ENCODE measurements around the gene LGALS7B. TPM values are rescaled to one million over a fixed set of nuclear protein-coding genes. Genes with fewer than 3 reads are reported as not detected.

The LGALS7B gene
- total and polyA plus RNA-seq, 2 of the 8 experiments (the other 6 are each of a cell fraction or from before 2014, with no cell fraction given) = 3.6 TPM; not detected in 1

DNA sequence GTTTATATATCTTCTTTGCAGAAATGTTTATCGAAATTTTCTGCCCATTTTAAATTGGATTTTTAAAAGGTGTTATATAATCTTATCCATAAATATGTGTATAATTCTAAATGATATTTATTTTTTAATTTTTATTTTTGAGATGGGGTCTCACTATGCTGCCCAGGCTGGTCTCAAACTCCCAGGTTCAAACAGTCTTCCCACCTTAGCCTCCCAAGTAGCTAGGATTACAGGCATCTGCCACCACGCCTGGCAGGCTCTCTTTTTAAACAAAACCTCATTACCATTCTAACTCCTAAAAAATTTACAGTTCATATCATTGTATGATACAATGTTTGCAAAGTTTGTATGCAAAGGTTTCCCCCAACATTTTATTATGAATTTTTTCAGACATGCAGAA lies 7.2 kb downstream of the LGALS7B start:
- ChIA-PET POLR2A (ENCODE audit: partially characterized antibody) (no interaction called here), CTCF (ENCODE audit: partially characterized antibody) (no interaction called here)
- Histone ChIP-seq H3K9ac (replicated peaks in 1 of 4; ENCODE audit: extremely low read depth in 1 of 4, low read depth in 3 of 4, low read length in 3 of 4) (no peak overlapping the region), H3K56ac (replicated peaks; ENCODE audit: insufficient read length, low read depth, low read length) (no peak overlapping the region), H4K20me1 (replicated peaks in 1 of 2; ENCODE audit: control insufficient read depth in 1 of 2, insufficient read depth in 2 of 2, low read length in 2 of 2) (no peaks in the 10 kb centered on the region), H3K4me2 (ENCODE audit: insufficient read depth in 1 of 2, low read depth in 2 of 2, low read length in 2 of 2) (no peak overlapping the region), H3K27me3 (replicated peaks in 1 of 4; ENCODE audit: control insufficient read depth in 3 of 4, extremely low read depth in 1 of 4, insufficient read depth in 3 of 4, low read length in 3 of 4) (peaks cover 0 to 12% (median 3%) of the 10 kb centered on the region in 4 experiments; a peak in 4 of 7 replicates), H2BK15ac (ENCODE audit: low read length) (no peak overlapping the region), H4K5ac (ENCODE audit: insufficient read length, low read depth, low read length) (no peak overlapping the region), H3K4ac (replicated peaks; ENCODE audit: insufficient read length, low read depth, low read length) (no peak overlapping the region), H2AK5ac (ENCODE audit: low read depth, low read length) (no peak overlapping the region), H4K8ac (ENCODE audit: extremely low read depth, insufficient read depth, low read length) (no peak overlapping the region), H3K27ac (ENCODE audit: low read depth, low read length) (no peak overlapping the region), H2BK12ac (ENCODE audit: low read depth, low read length) (no peak overlapping the region), H2BK120ac (replicated peaks; ENCODE audit: low read depth, low read length) (no peak overlapping the region), H3K9me3 (ENCODE audit: insufficient read depth in 2 of 2, low read depth in 1 of 2, low read length in 1 of 2) (no peaks in the 10 kb centered on the region; a peak in 1 of 4 replicates), H3K36me3 (ENCODE audit: control insufficient read depth in 2 of 4, insufficient read depth in 4 of 4, low read length in 3 of 4) (no peaks in the 10 kb centered on the region), H3K4me1 (replicated peaks in 1 of 4; ENCODE audit: control insufficient read depth in 3 of 4, insufficient read depth in 4 of 4, low read length in 3 of 4) (peaks cover 0 to 2% (median 0%) of the 10 kb centered on the region in 4 experiments; a peak in 2 of 7 replicates), H3K18ac (ENCODE audit: extremely low read depth, low read length) (no peak overlapping the region), H2BK5ac (ENCODE audit: low read depth, low read length) (no peak overlapping the region), H3K23ac (ENCODE audit: insufficient read length) (no peak overlapping the region), H3K23me2 (ENCODE audit: low read depth, low read length) (peaks cover 5% of the 10 kb centered on the region; the same call in 1 of the 2 replicates), H3K79me1 (ENCODE audit: low read depth, low read length) (no peaks in the 10 kb centered on the region), H2BK20ac (ENCODE audit: low read length) (no peak overlapping the region), H3K4me3 (ENCODE audit: extremely low read depth in 1 of 4, insufficient read depth in 2 of 4, low read depth in 3 of 4, low read length in 4 of 4) (no peak overlapping the region), H3K79me2 (ENCODE audit: control insufficient read depth in 1 of 2, insufficient read depth in 2 of 2, low read length in 2 of 2) (no peaks in the 10 kb centered on the region), H3K14ac (ENCODE audit: insufficient read length) (no peak overlapping the region), H2AFZ (ENCODE audit: low read length) (no peak overlapping the region), H4K91ac (replicated peaks; ENCODE audit: insufficient read length, low read length) (no peak overlapping the region)
- 42% methylated on average over 2 of the region's 2 CpGs; no CpG with 5 or more reads in 1 of the 2 experiments for WGBS, 2 experiments (ENCODE audit: extremely low coverage in 1 of 2, insufficient coverage in 1 of 2, insufficient read length in 1 of 2, insufficient replicate concordance in 2 of 2, low coverage in 1 of 2, low lambda C conversion rate in 2 of 2, missing lambda C conversion rate in 1 of 2)
- DNase-seq (ENCODE audit: low read depth in 1 of 2, low spot score in 2 of 2) (no peak), FAIRE-seq (no peak)
- TF ChIP-seq YY1 (IDR thresholded peaks at IDR 0.05; ENCODE audit: low read depth, low read length) (no peak), NANOG (IDR thresholded peaks at IDR 0.05; ENCODE audit: insufficient read depth, low read depth, low read length, poor library complexity, severe bottlenecking) (no peak), JUN (IDR thresholded peaks at IDR 0.05; ENCODE audit: low read depth, low read length) (no peak), TAF1 (IDR thresholded peaks at IDR 0.05; ENCODE audit: low read depth, low read length) (no peak), TAF7 (optimal IDR thresholded peaks at IDR 0.05; ENCODE audit: borderline replicate concordance, low read depth, low read length) (no peak), SP1 (IDR thresholded peaks at IDR 0.05; ENCODE audit: low read depth, low read length) (no peak), GABPA (IDR thresholded peaks at IDR 0.05; ENCODE audit: borderline replicate concordance, insufficient read depth, low read length) (no peak), RNF2 (IDR thresholded peaks at IDR 0.05; ENCODE audit: borderline replicate concordance, low read depth, low read length, missing control alignments, poor library complexity, severe bottlenecking) (no peak), KDM5A (IDR thresholded peaks at IDR 0.05; ENCODE audit: low read length) (no peak), RFX5 (IDR thresholded peaks at IDR 0.05; ENCODE audit: borderline replicate concordance, low read depth, low read length) (no peak), SIRT6 (IDR thresholded peaks at IDR 0.05; ENCODE audit: low read length) (no peak), SP2 (IDR thresholded peaks at IDR 0.05; ENCODE audit: low read length) (no peak)
- TF ChIP-seq, protein P1, sequence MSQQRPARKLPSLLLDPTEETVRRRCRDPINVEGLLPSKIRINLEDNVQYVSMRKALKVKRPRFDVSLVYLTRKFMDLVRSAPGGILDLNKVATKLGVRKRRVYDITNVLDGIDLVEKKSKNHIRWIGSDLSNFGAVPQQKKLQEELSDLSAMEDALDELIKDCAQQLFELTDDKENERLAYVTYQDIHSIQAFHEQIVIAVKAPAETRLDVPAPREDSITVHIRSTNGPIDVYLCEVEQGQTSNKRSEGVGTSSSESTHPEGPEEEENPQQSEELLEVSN (IDR thresholded peaks at IDR 0.05) = no peak
